GM19193 (cell line): ENCODE measurements around the gene PDS5A.

Source experiments
- POLR2A ChIP-seq: IDR thresholded peaks from 4 replicates; pipeline ENCODE4 v1.6.1; 2011; ENCODE audit not compliant: insufficient read depth, insufficient read length; ENCODE audit errors: extremely low read depth

Gene PDS5A, protein sequence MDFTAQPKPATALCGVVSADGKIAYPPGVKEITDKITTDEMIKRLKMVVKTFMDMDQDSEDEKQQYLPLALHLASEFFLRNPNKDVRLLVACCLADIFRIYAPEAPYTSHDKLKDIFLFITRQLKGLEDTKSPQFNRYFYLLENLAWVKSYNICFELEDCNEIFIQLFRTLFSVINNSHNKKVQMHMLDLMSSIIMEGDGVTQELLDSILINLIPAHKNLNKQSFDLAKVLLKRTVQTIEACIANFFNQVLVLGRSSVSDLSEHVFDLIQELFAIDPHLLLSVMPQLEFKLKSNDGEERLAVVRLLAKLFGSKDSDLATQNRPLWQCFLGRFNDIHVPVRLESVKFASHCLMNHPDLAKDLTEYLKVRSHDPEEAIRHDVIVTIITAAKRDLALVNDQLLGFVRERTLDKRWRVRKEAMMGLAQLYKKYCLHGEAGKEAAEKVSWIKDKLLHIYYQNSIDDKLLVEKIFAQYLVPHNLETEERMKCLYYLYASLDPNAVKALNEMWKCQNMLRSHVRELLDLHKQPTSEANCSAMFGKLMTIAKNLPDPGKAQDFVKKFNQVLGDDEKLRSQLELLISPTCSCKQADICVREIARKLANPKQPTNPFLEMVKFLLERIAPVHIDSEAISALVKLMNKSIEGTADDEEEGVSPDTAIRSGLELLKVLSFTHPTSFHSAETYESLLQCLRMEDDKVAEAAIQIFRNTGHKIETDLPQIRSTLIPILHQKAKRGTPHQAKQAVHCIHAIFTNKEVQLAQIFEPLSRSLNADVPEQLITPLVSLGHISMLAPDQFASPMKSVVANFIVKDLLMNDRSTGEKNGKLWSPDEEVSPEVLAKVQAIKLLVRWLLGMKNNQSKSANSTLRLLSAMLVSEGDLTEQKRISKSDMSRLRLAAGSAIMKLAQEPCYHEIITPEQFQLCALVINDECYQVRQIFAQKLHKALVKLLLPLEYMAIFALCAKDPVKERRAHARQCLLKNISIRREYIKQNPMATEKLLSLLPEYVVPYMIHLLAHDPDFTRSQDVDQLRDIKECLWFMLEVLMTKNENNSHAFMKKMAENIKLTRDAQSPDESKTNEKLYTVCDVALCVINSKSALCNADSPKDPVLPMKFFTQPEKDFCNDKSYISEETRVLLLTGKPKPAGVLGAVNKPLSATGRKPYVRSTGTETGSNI (N-terminal part only)

DNA sequence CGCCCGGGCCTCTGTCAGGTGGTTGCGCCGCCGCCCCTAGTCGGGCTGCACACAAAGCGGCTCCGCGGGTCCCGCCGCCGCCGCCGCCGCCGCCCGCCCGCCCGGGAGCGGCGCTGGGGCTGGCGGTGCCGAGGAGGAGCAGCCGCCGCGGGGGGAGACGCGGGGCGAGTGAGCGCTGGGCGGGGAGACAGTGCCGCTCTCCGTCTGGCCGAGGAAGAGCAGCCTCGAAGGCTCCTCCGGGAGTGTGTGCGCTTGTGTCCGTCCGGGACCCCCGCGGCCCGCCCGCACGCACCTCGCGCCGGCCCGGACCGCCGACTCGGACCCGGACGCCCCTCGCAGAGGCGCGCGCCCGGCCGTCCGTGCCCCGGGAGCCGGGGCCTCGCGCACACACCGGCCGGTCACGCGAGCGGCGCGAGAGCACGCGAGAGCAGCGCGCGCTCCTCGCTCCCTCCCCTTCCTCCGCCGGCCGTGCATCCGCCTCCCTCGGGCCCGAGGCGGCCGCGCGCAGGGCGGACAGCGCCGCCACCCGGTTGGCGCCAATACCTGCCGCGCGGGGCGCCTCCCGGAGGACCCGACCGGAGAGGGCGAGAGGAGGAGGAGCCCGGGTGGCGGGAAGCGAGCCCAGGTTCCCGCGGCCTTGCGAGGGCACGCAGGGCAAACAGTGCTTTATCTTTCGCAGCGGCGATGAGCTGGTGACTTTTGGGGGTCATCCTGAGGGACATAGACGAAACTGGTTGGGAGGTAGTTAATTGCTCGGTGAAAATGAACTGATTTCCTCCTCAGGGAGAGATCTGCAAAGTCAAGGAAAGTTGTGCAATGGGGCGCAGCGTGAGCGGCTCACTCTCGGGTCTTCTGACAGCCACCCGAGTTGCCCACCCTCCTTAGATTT, at the start of gene PDS5A:
Gene PDS5A (minus strand): TSS at position 423 of the 889 bp plus-strand sequence. CDS start 1,334 bp downstream, outside the sequence.
- peak; percentile 84 for TF ChIP-seq POLR2A

DNA sequence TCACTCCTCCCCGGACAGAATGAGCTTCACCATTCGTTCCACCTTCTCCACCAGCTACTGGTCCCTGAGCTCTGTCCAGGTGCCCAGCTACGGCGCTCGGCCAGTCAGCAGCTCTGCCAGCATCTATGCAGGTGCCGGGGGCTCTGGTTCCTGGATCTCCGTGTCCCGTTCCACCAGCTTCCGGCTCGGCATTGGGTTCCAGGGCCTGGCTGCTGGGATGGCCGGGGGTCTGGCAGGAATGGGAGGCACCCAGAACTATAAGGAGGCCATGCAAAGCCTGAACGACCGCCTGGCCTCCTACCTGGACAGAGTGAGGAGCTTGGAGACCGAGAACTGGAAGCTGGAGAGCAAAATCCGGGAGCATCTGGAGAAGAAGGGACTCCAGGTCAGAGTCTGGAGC, 42.5 kb upstream of the PDS5A start:
- no peak for TF ChIP-seq POLR2A

DNA sequence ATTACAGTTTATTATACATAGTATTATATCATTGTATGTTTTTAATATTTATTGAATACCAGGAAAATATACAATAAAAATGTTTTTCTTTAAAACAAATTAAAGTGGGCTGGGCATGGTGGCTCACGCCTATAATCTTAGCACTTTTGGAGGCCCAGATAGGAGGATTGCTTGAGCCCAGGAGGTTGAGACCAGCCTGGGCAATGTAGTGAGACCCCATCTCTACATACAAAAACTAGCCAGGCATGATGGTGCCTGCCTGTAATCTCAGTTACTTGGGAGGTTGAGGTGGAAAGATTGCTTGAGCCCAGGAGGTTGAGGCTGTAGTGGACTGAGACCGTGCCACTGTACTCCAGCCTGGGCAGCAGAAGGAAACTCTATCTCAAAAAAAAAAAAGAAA, 38.3 kb upstream of the PDS5A start:
- TF ChIP-seq POLR2A: no peak

DNA sequence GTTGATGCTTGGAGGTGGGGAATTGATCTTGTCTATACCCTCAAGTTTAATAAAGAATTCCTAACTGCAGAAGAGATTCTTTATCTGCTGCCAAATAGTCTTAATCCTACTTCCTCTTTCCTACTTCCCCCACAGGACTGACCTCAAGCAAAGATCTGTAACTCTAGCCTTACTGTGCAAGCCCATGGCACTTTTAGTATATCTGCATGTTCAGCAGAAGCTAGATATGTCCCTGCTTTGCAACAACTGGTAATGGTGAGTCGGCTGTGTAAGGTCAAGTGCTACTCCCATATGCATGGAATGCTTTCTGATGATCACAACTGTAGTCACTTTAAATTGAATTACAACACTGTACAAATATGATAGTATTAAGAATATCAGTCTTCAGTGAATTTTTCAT, 26.3 kb upstream of the PDS5A start:
- TF ChIP-seq POLR2A: no peak

DNA sequence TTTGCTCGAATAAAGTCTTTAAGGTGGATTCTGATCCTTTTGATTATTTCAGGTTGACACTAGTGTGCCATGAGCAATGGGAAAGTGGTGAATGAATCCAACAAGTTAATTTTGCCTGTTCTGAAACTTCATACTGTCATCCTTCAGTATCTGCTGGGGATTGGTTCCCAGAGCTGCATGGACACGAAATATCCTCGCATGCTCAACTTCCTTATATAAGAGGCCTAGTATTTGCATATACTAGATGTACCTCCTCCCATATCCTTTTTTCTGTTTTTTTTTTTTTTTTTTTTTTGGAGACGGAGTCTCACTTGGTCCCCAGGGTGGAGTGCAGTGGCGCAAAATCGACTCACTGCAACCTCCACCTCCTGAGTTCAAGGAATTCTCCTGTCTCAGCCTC, 23.0 kb upstream of the PDS5A start:
- TF ChIP-seq POLR2A: no peak

DNA sequence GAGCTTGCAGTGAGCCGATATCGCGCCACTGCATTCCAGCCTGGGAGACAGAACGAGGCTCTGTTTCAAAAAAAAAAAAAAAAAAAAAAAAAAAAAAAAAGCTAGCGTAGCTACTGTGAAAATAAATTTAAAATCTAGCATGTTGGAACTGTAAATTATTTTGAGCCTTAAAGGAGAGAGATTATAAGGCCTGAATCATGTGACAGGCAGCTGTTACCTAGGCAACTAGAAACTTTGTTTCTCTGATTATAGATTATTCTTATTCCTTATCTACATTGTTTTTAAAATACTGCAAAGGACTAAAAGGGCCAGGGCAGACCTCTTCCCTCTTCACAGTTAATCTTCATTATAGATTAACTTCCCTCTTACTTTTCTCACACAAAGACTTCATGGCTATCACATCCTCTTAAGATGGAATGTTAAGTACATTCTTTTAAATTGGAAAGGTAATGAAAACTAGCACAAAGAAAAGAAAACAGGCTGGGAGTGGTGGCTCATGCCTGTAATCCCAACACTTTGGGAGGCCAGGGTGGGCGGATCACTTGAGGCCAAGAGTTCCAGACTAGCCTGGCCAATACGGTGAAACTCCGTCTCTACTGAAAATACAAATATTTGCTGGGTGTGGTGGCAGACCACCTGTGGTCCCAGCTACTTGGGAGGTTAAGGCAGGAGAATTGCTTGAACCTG, 21.1 kb upstream of the PDS5A start:
- TF ChIP-seq POLR2A: no peak

DNA sequence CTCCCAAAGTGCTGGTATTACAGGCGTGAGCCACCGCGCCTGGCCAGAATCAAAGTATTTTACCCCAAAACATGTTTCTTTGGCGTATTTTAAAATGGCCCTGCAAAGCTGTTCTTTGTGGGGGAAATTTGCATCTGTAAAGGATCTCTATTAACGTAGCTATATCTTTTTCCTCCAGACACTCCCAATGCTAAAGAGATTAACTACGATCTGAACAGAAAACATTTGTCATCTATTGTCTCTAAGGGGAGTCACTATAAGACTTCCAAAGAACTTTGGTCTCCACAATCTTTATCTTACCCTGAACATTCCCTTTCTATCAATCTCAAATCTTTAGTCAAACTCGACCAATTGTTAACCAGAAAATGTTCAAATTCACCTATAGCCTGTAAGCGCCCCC, 19.1 kb upstream of the PDS5A start:
- TF ChIP-seq POLR2A: no peak

DNA sequence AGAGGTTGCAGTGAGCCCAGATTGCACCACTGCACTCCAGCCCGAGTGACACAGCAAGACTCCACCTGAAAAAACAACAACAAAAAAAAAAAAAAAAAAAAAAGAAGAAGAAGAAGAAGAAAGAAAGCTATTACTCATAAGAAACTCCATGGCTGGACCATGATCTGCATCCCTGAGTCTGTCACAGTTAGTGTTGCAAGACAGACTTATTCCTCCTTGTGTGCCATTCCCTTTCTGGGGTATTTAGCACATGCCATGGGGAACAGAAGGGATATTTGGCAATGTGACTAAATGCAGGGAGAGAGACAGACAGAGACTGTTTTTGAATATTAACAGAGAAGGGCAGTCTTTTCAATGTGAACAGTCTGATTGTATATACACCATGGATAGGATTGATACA, 16.7 kb upstream of the PDS5A start:
- no peak for TF ChIP-seq POLR2A

DNA sequence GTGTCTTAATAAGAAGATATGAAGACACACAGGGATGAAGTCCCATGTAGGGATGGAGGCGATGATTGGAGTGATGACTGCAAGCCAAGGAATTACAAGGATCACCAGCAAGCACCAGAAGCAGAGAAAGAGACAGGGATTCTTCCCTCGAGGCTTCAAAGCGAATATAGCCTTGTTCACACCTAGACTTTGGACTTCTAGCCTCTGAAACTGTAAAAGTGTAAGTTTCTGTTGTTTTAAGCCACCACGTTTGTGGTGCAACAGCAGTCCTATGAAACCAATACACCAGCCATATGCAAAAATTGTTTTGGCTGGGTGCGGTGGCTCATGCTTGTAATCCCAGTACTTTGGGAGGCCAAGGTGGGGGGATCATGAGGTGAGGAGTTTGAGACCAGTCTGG, 9.8 kb upstream of the PDS5A start:
- TF ChIP-seq POLR2A: no peak

DNA sequence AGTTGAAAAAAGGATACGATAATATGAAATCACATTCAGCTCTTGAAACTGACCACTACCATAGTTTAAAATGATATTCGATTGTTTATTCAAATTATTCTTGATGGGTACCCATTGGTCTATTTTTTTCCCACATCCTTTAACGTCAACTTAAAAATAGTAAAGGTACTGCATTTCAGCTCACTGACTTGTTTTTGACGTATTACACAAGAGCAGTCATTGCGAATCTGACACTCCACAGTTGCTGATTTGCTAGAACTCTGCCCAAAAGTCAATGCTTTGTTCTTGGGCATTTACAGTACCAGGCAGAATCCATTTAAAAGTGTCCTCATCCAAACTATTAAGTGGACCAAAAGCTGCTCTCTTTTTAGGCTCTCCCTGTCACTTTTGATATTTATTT, 1.2 kb upstream of the PDS5A start:
- TF ChIP-seq POLR2A: no peak

DNA sequence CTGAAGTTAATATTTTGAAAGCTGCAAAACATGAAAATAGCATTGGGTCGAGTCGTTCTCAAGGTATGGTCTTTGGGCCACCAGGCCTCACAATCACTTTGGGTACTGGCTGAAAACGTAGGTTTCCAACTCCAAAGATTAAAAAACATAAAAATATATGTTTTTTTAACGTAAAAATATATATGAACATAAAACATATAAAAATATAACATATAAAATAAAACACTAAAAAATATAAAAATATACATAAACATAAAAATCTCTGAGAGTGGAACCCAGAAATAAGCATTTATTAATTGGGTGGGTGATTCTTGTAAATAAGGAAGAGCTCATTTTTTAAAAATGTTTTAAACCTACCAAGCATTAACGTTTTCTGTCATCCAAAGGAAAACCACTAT, 666 bp upstream of the PDS5A start:
- no peak for TF ChIP-seq POLR2A

DNA sequence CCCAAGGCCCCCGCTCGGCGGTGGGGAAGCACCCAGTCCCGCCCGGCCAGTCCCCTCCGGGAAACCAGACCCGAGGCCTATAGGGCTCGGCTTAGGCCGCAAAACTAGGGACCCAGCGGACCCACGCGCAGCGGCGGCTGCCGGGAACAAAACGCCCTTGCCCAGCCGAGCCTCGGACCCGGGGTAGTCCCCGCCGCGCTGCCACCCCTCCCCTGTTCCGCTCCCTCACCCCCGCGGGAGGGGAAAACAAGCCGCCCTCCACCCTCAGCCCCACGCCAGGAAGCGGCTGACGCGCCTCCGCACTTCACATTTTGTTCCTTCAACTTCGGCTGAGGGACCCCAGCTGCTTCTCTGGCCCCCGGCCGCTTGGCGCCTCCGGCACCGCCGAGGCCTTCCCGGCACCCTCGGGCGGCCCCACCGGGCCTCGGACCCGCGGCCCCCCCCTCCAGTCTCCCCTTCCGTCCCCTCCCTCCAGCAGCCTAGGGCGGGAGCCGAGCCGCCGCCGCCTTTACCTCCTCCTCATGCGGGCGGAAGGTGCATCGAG, 694 bp downstream of the PDS5A start:
- TF ChIP-seq POLR2A: no peak

DNA sequence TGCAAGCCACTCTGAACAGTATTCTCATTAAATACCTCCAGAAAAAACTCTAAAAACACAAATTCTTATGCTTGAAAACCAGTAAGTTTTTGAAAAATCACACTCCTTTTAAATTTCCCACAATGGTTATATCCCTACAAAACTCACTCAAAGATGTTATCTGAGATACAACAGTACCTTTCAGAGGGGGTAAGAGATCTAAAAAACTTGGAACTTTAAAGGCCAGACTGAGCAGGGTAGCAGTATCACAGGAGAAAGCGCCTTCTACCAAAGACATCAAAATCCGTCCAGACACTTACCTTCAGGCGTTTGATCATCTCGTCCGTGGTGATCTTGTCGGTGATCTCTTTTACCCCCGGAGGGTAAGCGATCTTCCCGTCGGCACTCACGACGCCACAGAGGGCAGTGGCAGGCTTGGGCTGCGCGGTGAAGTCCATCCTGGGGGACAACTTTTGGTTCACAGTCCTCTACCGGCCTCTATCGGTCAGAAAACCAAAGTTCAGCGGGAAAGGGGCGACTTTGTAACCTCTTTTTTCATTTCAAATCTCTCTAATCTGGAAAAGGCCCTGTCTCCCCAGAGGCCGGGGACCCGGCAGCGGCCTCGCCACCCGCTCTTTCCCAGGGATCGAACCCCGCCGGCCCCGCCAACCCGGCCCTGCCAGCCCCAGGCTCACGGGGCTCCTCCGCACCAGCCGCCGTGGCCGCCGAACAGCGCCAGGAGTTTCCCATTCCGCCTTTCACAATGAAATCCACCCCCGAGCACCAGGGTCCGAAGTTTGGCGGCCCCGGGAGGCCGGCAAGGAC, 1.4 kb downstream of the PDS5A start:
- TF ChIP-seq POLR2A: no peak

DNA sequence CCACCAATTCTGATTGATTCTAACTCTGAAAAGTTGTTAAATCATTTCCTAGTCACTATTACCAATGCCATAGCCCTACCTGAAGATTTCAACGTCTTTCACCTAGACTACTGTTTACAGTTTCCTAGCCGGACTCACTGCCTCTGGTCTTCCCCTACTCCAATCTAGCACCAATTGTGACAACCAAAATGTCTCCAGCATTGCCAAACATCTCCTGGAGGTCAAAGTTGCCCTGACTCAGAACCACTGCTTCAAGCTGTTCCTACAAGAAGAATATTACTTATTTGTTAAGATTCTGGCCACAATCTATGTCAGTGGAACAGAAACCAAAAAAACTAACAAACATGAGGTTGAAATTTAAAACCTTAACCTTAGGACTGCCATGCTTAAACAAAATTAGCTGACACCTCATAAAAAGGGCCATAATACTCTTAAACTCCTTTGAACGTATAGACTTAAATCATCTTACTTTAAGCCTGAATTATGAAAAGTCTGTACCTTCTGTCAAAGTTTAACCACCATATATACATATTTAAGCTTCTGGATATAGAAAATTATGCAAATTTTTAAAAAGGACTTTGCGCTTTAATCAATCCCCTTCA, 2.1 kb downstream of the PDS5A start:
- TF ChIP-seq POLR2A: no peak
